ENCODE data around the gene KAZN.

Gene KAZN

DNA sequence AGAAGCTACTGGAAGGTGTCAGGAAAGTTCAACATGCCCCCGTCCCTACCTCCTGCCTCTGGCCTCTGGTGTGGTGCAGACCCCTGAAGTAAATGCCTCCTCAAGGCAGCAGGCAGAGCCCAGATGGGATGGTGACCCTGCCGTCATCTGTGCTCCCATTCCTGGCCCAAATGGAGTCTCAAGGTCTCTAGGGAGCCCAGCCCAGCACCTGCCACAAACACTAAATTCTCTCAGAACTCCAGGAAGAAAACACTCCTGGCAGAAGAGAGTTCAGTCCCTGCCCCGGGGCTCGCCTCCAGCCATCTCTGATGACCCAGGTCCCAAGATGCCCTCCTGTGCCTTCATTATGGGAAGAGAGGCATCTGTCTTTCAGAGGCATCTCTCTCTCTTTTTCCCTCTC, 293.5 kb downstream of the KAZN start:
- Histone ChIP-seq H3F3A (ENCODE audit: insufficient read depth, low read length) (no peaks in the 10 kb centered on the region), H3K4me1 (ENCODE audit: insufficient read depth, low read length, severe bottlenecking) (no peaks in the 10 kb centered on the region), H3K27ac (ENCODE audit: low read depth, low read length, poor library complexity, severe bottlenecking) (no peak overlapping the region), H2AFZ (ENCODE audit: low read length) (no peak overlapping the region), H3K27me3 (ENCODE audit: insufficient read depth, low read length) (no peaks in the 10 kb centered on the region; the same call in 1 of the 2 replicates), H3K36me3 (ENCODE audit: insufficient read depth, low read length) (no peaks in the 10 kb centered on the region), H3K9ac (ENCODE audit: low read length) (no peak overlapping the region), H4K20me1 (ENCODE audit: insufficient read depth, low read length) (no peaks in the 10 kb centered on the region), H3K4me3 (ENCODE audit: low read depth, low read length, poor library complexity, severe bottlenecking) (no peak overlapping the region), H3K79me2 (ENCODE audit: insufficient read depth, low read length) (no peaks in the 10 kb centered on the region), H3K9me3 (ENCODE audit: low read length) (no peaks in the 10 kb centered on the region), H3K9me2 (ENCODE audit: low read depth, low read length) (no peaks in the 10 kb centered on the region), H3K4me2 (ENCODE audit: low read length) (no peak overlapping the region)
- TF ChIP-seq EZH2 (IDR thresholded peaks at IDR 0.05; ENCODE audit: borderline replicate concordance, low read length) (no peak), CTCF (IDR thresholded peaks at IDR 0.05; ENCODE audit: low read length) (no peak)

DNA sequence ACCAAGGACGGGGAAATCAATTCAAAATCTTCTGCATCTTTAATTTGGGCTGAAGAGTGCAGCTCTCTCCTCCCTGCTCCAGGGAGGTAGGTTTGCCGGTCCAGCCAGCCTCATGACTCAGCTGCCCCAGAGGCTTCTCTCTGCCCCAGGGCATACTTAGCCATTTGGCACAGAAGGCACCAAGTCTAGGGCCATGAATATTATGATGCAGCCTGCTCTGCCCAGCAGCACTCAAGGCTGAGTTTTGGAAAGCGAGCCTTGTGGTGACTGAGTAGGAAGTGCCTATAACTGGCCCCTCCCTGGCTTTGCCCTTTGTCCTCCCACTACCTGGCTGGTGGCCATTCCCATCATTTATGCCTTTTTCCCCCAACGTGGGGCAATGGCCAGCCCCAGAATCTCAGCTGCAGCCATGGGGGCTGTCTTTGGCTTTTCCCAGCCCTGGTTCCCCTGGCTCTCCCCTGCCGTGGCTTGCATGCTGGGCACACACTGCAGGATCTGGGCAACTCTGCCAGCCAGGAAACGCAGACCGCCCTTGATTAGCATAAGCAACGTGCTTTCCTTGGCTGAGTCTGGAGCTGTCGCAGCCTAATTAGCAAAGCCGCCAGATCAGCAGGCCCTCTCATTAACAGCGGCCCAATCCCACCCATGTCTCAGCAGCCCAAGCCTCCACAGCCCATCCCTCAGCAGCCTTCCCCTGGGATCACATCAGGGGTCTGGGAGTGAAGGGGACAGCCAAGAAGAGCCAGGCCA, 296.5 kb downstream of the KAZN start:
- TF ChIP-seq EZH2 (IDR thresholded peaks at IDR 0.05; ENCODE audit: borderline replicate concordance, low read length), result no peak
- TF ChIP-seq CTCF (IDR thresholded peaks at IDR 0.05; ENCODE audit: low read length), result no peak
- Histone ChIP-seq H3F3A (ENCODE audit: insufficient read depth, low read length) (no peaks in the 10 kb centered on the region), H3K36me3 (ENCODE audit: insufficient read depth, low read length) (no peaks in the 10 kb centered on the region), H3K27me3 (ENCODE audit: insufficient read depth, low read length) (no peaks in the 10 kb centered on the region; the same call in 1 of the 2 replicates), H3K9ac (ENCODE audit: low read length) (no peak overlapping the region), H3K4me1 (ENCODE audit: insufficient read depth, low read length, severe bottlenecking) (no peaks in the 10 kb centered on the region), H3K9me2 (ENCODE audit: low read depth, low read length) (no peaks in the 10 kb centered on the region), H3K4me2 (ENCODE audit: low read length) (no peak overlapping the region), H3K9me3 (ENCODE audit: low read length) (no peaks in the 10 kb centered on the region), H3K4me3 (ENCODE audit: low read depth, low read length, poor library complexity, severe bottlenecking) (no peak overlapping the region), H4K20me1 (ENCODE audit: insufficient read depth, low read length) (no peaks in the 10 kb centered on the region), H3K79me2 (ENCODE audit: insufficient read depth, low read length) (no peaks in the 10 kb centered on the region), H3K27ac (ENCODE audit: low read depth, low read length, poor library complexity, severe bottlenecking) (no peak overlapping the region), H2AFZ (ENCODE audit: low read length) (no peak overlapping the region)

GRCh38 chr1:14895727-14896126, 297.2 kb downstream of the KAZN start:
- Histone ChIP-seq H3K4me1 (ENCODE audit: insufficient read depth, low read length, severe bottlenecking) (no peaks in the 10 kb centered on the region), H3K79me2 (ENCODE audit: insufficient read depth, low read length) (no peaks in the 10 kb centered on the region), H3K9ac (ENCODE audit: low read length) (no peak overlapping the region), H2AFZ (ENCODE audit: low read length) (no peak overlapping the region), H3K9me3 (ENCODE audit: low read length) (no peaks in the 10 kb centered on the region), H3K4me3 (ENCODE audit: low read depth, low read length, poor library complexity, severe bottlenecking) (no peak overlapping the region), H3K4me2 (ENCODE audit: low read length) (no peak overlapping the region), H3K27me3 (ENCODE audit: insufficient read depth, low read length) (no peaks in the 10 kb centered on the region; the same call in 1 of the 2 replicates), H3F3A (ENCODE audit: insufficient read depth, low read length) (no peaks in the 10 kb centered on the region), H3K36me3 (ENCODE audit: insufficient read depth, low read length) (no peaks in the 10 kb centered on the region), H3K9me2 (ENCODE audit: low read depth, low read length) (no peaks in the 10 kb centered on the region), H3K27ac (ENCODE audit: low read depth, low read length, poor library complexity, severe bottlenecking) (no peak overlapping the region), H4K20me1 (ENCODE audit: insufficient read depth, low read length) (no peaks in the 10 kb centered on the region)
- TF ChIP-seq EZH2 (IDR thresholded peaks at IDR 0.05; ENCODE audit: borderline replicate concordance, low read length) (no peak), CTCF (IDR thresholded peaks at IDR 0.05; ENCODE audit: low read length) (no peak)
